Measurements from ENCODE around the gene PARD3.

The PARD3 gene

DNA sequence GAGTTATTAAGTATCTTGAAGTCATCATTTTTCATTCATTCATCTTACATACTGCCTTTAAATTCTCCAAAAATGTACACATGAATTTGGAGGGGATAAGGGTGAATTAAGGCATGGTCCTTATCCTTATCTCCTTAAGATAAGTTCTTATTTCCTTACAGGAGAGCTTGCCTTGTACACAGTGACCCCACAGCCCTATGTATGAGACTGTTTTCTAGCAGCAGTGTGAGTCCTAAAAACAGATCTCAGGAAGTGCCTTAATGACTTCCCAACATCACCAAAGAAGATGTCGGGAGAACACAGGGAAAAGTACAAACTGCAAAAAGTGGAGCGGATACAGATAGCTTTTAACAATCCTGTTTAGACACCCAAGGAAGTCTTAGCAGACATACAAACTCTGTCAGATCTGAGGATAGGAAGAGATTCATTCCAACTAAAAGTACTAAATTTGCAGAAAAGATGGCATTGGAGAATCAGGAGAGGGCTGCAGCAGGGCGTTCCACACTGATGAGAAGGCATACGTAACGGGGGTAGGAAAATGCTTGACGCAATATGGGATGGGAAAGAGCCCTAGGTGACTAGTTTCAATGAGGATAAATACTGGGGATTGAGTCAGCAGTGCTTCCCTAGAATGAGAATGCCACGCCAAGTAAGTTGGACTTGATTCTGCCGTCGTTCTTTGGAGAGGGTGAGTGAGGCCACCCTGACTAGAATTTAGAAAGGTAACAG, 570.2 kb downstream of the PARD3 start:
- DNase-seq, result no peak

- DNase-seq, result no peak
Observed at GRCh38 chr10:34241226-34242000, 573.7 kb downstream of the PARD3 start.

- DNase-seq, result no peak
Observed at GRCh38 chr10:34240039-34240438, 575.1 kb downstream of the PARD3 start.

DNA sequence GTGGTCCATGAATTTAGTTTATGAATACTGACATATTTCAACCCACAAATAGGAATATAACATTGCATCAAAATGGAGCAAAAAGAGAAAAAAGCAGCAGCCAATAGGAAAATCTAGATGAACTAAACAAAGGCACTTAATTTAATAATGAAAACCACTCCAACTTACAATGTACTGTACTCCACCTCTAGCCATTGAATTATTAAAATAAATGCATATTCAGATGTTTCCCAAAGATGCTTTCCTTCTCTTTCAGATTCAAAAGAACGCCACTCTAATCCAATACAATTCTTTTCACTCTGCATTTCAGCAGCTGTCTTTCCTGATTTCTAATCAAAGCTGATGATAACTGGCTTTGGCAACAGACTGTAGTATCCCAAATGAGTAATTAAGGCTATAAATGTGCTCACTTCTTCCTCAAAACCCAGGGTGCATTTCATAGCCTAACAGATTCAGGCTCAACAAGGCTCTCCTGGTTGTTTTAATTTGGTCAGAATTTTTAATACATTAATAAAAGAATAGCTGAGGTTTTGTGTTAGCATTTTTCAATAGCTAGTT, 577.1 kb downstream of the PARD3 start:
- DNase-seq, result no peak

- DNase-seq, result no peak
Observed at GRCh38 chr10:34236931-34237330, 578.2 kb downstream of the PARD3 start.

- DNase-seq, result no peak
Observed at GRCh38 chr10:34235164-34235832, 579.8 kb downstream of the PARD3 start.

DNA sequence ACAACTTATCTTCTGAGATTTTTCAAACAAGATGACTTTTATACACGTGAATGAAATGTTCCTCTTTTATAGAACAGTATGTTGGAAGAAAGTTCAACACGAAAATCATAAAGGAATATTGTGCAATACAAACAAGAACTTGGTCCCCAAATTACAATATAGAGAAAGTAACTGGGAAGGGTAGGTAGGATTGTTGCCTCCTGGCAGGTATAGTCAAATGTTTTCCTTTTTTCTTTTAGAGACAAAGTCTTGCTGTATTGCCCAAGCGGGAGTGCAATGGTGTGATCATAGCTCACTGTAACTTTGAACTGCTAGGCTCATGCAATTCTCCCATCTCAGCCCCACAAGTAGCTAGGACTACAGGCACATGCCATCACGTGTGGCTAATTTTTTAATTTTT, 582.6 kb downstream of the PARD3 start:
- no peak for DNase-seq

DNA sequence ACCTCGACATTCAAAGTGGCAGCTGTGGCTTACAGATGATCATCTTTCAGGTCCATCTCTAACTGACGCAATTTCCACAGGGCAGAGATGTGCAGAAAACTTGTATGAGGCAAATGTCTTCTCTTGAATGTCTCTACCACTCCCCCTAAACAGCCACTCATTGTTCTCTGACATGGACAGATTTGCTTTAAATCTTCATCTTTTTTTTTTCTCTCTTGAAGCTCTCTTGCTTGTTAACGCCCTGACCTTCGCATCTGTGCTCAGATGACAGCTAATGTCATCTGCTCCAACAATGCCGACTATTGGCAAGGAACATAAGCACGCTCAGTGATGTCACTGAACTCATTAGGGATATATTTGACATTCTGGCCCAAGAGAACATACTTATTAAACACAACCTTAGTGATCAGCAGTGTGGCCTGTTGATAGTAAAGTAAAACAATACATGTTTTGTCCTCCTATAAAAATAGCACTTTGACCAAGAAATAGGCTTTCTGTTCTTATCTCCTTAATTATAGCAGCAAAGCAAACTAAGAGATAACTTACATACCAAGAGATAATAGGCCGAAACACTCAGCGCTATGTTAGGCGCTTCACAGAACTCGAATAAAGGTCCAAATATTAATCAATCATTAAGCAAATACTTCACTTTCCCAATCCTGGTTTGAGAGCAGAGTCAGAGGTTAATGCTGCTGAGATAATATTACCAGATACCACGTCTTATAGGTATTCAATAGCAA, 583.5 kb downstream of the PARD3 start:
- DNase-seq, result no peak

- no peak for DNase-seq
Observed at GRCh38 chr10:34229917-34230316, 585.2 kb downstream of the PARD3 start.

DNA sequence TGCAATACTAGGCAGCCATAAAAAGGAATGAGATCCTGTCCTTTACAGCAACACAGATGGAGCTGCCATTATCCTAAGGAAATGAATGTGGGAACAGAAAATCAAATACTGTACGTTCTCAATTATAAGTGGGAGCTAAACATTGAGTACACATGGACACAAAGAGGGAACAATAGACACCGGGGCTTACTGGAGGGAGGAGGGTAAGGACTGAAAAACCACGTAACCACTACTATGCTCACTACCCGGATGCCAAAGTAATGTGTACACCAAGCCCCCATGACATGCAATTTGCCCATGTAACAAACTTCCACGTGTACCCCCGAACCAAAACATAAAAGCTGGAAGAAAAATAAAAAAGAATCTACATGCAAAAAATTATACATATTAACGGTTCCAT, 587.0 kb downstream of the PARD3 start:
- no peak for DNase-seq

- DNase-seq, result no peak
Observed at GRCh38 chr10:34224639-34225038, 590.5 kb downstream of the PARD3 start.

- no peak for DNase-seq
Observed at GRCh38 chr10:34223658-34224057, 591.4 kb downstream of the PARD3 start.

GRCh38 chr10:34222359-34222758, 592.7 kb downstream of the PARD3 start:
- no peak for DNase-seq

- no peak for DNase-seq
Observed at GRCh38 chr10:34219753-34220548, 595.1 kb downstream of the PARD3 start.

- DNase-seq, result no peak
Observed at GRCh38 chr10:34217524-34217923, 597.6 kb downstream of the PARD3 start.

- DNase-seq, result no peak
Observed at GRCh38 chr10:34216348-34216945, 598.6 kb downstream of the PARD3 start.

DNA sequence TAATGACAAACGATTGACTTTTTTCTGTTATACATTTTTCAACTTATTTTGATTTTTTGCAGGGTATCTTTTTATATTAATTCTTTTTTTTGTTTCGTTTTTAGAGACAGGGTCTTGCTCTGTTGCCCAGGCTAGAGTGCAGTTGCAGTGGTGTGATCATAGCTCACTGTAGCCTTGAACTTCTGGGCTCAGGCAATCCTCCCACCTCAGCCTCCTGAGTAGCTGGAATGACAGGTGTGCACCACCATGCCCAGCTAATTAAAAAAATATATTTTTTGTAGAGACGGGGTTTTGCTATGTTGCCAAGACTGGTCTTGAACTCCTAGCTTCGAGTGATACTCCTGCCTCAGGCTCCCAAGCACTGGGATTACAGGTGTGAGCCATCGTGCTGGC, 601.3 kb downstream of the PARD3 start:
- DNase-seq, result no peak

DNA sequence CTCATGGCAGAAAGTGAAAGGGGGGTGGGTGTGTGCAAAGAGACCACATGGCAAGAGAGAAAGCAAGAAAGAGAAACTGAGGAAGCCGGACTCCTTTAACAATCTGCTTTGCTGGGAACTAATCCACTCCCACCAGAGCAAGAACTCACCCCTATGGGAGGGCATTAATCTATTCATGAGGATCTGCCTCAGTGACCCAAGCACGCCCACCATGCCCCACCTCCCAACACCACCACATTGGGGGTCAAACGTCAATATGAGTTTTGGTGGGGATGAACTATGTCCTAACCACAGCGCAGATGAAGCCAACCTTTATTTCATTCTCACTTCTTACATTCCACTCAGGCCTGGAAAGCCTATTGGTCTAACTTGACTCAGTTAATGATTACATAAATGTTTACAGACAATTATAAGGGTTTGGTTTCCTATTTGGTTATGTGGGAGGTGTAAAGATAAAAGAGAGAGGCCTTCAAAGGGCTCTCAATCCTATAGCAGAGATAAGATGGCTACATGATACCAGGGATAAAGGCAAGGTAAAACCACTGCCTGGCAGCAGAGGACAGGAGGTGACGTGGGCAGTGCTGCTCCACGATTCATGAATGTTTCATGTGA, 601.8 kb downstream of the PARD3 start:
- DNase-seq, result no peak

DNA sequence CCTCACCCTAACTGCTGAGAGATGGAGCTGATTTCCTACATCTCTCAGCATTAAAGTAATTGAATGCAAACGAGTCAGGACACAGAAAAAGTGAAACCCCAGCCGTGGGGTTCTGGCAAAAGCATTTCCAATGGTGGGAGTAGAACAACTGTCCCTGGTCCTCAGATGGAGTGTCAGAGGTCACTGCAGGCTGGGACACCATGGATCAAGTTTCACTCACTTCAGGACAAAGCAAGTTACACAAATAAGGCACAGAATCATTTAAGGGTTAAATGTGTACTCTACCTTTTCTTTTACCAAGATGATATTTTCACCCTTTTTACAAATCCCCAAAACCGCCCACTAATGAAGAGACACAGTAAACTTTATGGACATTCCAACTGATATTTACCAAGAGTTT, 607.8 kb downstream of the PARD3 start:
- no peak for DNase-seq

DNA sequence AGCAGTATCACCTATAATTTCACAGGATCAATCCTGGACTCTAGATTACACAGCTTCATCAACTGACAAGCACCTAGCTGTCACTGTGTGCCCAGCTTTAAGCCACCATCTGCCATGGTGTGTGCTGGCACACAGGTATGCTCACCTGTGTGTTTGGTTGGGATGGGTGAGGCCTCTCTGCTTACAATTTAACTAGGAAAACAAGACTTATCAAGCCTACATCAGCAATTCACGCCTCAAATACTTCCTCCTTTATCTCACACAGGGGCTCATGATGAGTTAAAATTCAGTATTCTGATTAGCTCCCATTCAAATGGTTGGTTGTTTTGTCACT, 608.2 kb downstream of the PARD3 start:
- DNase-seq, result no peak

Data from C1 segment of cervical spinal cord (tissue), 14 donors.